Measurements from ENCODE around the gene ANKRD6. TPM values are rescaled to one million over a fixed set of nuclear protein-coding genes. Genes with fewer than 3 reads are reported as not detected.

Gene ANKRD6
- total and polyA plus RNA-seq, 2 donors: 10.6 to 12.3 TPM

GRCh38 chr6:89566008-89566800 is 133.3 kb downstream of the ANKRD6 start:
- no peaks in the 10 kb centered on the region for H3K36me3 ChIP-seq (ENCODE audit: control insufficient read depth in 2 of 2, insufficient read depth in 2 of 2, low read length in 1 of 2)

GRCh38 chr6:89566930-89567629 is 134.1 kb downstream of the ANKRD6 start:
- H3K4me3 ChIP-seq (ENCODE audit: low read length in 2 of 2): no peak overlapping the region
- 98% methylated on average over 16 of the region's 16 CpGs for WGBS
- DNase-seq (ENCODE audit: low read depth in 6 of 9, low spot score in 9 of 9): no peak
- no peaks in the 10 kb centered on the region for H3K4me1 ChIP-seq (ENCODE audit: control insufficient read depth in 2 of 2, insufficient read depth in 2 of 2, low read length in 2 of 2)
- no peak overlapping the region for H3K27ac ChIP-seq (ENCODE audit: low read depth in 1 of 2, low read length in 1 of 2)
- H3K9me3 ChIP-seq (ENCODE audit: control insufficient read depth in 2 of 2, insufficient read depth in 1 of 2, low read length in 1 of 2): no peaks in the 10 kb centered on the region
- H3K27me3 ChIP-seq (ENCODE audit: control insufficient read depth in 2 of 2, insufficient read depth in 1 of 2, low read length in 1 of 2): no peaks in the 10 kb centered on the region
- H3K36me3 ChIP-seq (ENCODE audit: control insufficient read depth in 2 of 2, insufficient read depth in 2 of 2, low read length in 1 of 2): no peaks in the 10 kb centered on the region

More at GRCh38 chr6:89566008-89566800, 133.3 kb downstream of the ANKRD6 start:
- no peak for DNase-seq (ENCODE audit: low read depth in 6 of 9, low spot score in 9 of 9)
- no peaks in the 10 kb centered on the region for H3K27me3 ChIP-seq (ENCODE audit: control insufficient read depth in 2 of 2, insufficient read depth in 1 of 2, low read length in 1 of 2)
- H3K9me3 ChIP-seq (ENCODE audit: control insufficient read depth in 2 of 2, insufficient read depth in 1 of 2, low read length in 1 of 2): no peaks in the 10 kb centered on the region
- no peak overlapping the region for H3K27ac ChIP-seq (ENCODE audit: low read depth in 1 of 2, low read length in 1 of 2)
- H3K4me1 ChIP-seq (ENCODE audit: control insufficient read depth in 2 of 2, insufficient read depth in 2 of 2, low read length in 2 of 2): no peaks in the 10 kb centered on the region
- WGBS: 96% methylated on average over 10 of the region's 10 CpGs
- no peak overlapping the region for H3K4me3 ChIP-seq (ENCODE audit: low read length in 2 of 2)

GRCh38 chr6:89567630-89568390 is 134.9 kb downstream of the ANKRD6 start:
- over 99% methylated on average over 6 of the region's 6 CpGs for WGBS
- H3K4me1 ChIP-seq (ENCODE audit: control insufficient read depth in 2 of 2, insufficient read depth in 2 of 2, low read length in 2 of 2): no peaks in the 10 kb centered on the region
- no peaks in the 10 kb centered on the region for H3K36me3 ChIP-seq (ENCODE audit: control insufficient read depth in 2 of 2, insufficient read depth in 2 of 2, low read length in 1 of 2)
- no peak overlapping the region for H3K27ac ChIP-seq (ENCODE audit: low read depth in 1 of 2, low read length in 1 of 2)
- no peaks in the 10 kb centered on the region for H3K27me3 ChIP-seq (ENCODE audit: control insufficient read depth in 2 of 2, insufficient read depth in 1 of 2, low read length in 1 of 2)
- H3K4me3 ChIP-seq (ENCODE audit: low read length in 2 of 2): no peak overlapping the region
- DNase-seq (ENCODE audit: low read depth in 6 of 9, low spot score in 9 of 9): no peak
- no peaks in the 10 kb centered on the region for H3K9me3 ChIP-seq (ENCODE audit: control insufficient read depth in 2 of 2, insufficient read depth in 1 of 2, low read length in 1 of 2)

GRCh38 chr6:89574910-89575561 is 142.1 kb downstream of the ANKRD6 start:
- H3K9me3 ChIP-seq (ENCODE audit: control insufficient read depth in 2 of 2, insufficient read depth in 1 of 2, low read length in 1 of 2): no peaks in the 10 kb centered on the region
- H3K4me1 ChIP-seq (ENCODE audit: control insufficient read depth in 2 of 2, insufficient read depth in 2 of 2, low read length in 2 of 2): no peaks in the 10 kb centered on the region
- H3K4me3 ChIP-seq (ENCODE audit: low read length in 2 of 2): no peak overlapping the region
- H3K36me3 ChIP-seq (ENCODE audit: control insufficient read depth in 2 of 2, insufficient read depth in 2 of 2, low read length in 1 of 2): no peaks in the 10 kb centered on the region
- DNase-seq (ENCODE audit: low read depth in 6 of 9, low spot score in 9 of 9): no peak
- WGBS: 96% methylated on average over 2 of the region's 2 CpGs
- H3K27me3 ChIP-seq (ENCODE audit: control insufficient read depth in 2 of 2, insufficient read depth in 1 of 2, low read length in 1 of 2): no peaks in the 10 kb centered on the region
- H3K27ac ChIP-seq (ENCODE audit: low read depth in 1 of 2, low read length in 1 of 2): no peak overlapping the region

GRCh38 chr6:89575562-89575960 is 142.6 kb downstream of the ANKRD6 start:
- Histone ChIP-seq H3K4me1 (ENCODE audit: control insufficient read depth in 2 of 2, insufficient read depth in 2 of 2, low read length in 2 of 2) (no peaks in the 10 kb centered on the region), H3K9me3 (ENCODE audit: control insufficient read depth in 2 of 2, insufficient read depth in 1 of 2, low read length in 1 of 2) (no peaks in the 10 kb centered on the region), H3K27ac (ENCODE audit: low read depth in 1 of 2, low read length in 1 of 2) (no peak overlapping the region), H3K36me3 (ENCODE audit: control insufficient read depth in 2 of 2, insufficient read depth in 2 of 2, low read length in 1 of 2) (no peaks in the 10 kb centered on the region), H3K4me3 (ENCODE audit: low read length in 2 of 2) (no peak overlapping the region), H3K27me3 (ENCODE audit: control insufficient read depth in 2 of 2, insufficient read depth in 1 of 2, low read length in 1 of 2) (no peaks in the 10 kb centered on the region)
- 97% methylated on average over 2 of the region's 2 CpGs for WGBS
- no peak for DNase-seq (ENCODE audit: low read depth in 6 of 9, low spot score in 9 of 9)

- WGBS: 91% methylated on average over 3 of the region's 3 CpGs
- no peak for DNase-seq (ENCODE audit: low read depth in 6 of 9, low spot score in 9 of 9)
Observed at GRCh38 chr6:89580997-89581666, 148.2 kb downstream of the ANKRD6 start.

GRCh38 chr6:89581689-89582088 is 148.7 kb downstream of the ANKRD6 start:
- DNase-seq (ENCODE audit: low read depth in 6 of 9, low spot score in 9 of 9): no peak
- 91% methylated on average over 4 of the region's 4 CpGs for WGBS
- no peaks in the 10 kb centered on the region for H3K9me3 ChIP-seq (ENCODE audit: control insufficient read depth in 2 of 2, insufficient read depth in 1 of 2, low read length in 1 of 2)

More at GRCh38 chr6:89580997-89581666, 148.2 kb downstream of the ANKRD6 start:
- Histone ChIP-seq H3K4me3 (ENCODE audit: low read length in 2 of 2) (no peak overlapping the region), H3K27me3 (ENCODE audit: control insufficient read depth in 2 of 2, insufficient read depth in 1 of 2, low read length in 1 of 2) (no peaks in the 10 kb centered on the region), H3K36me3 (ENCODE audit: control insufficient read depth in 2 of 2, insufficient read depth in 2 of 2, low read length in 1 of 2) (no peaks in the 10 kb centered on the region), H3K27ac (ENCODE audit: low read depth in 1 of 2, low read length in 1 of 2) (no peak overlapping the region), H3K4me1 (ENCODE audit: control insufficient read depth in 2 of 2, insufficient read depth in 2 of 2, low read length in 2 of 2) (no peaks in the 10 kb centered on the region), H3K9me3 (ENCODE audit: control insufficient read depth in 2 of 2, insufficient read depth in 1 of 2, low read length in 1 of 2) (no peaks in the 10 kb centered on the region)

GRCh38 chr6:89582669-89583325 is 149.8 kb downstream of the ANKRD6 start:
- Histone ChIP-seq H3K27me3 (ENCODE audit: control insufficient read depth in 2 of 2, insufficient read depth in 1 of 2, low read length in 1 of 2) (no peaks in the 10 kb centered on the region), H3K9me3 (ENCODE audit: control insufficient read depth in 2 of 2, insufficient read depth in 1 of 2, low read length in 1 of 2) (no peaks in the 10 kb centered on the region), H3K4me3 (ENCODE audit: low read length in 2 of 2) (no peak overlapping the region), H3K27ac (ENCODE audit: low read depth in 1 of 2, low read length in 1 of 2) (no peak overlapping the region), H3K4me1 (ENCODE audit: control insufficient read depth in 2 of 2, insufficient read depth in 2 of 2, low read length in 2 of 2) (no peaks in the 10 kb centered on the region), H3K36me3 (ENCODE audit: control insufficient read depth in 2 of 2, insufficient read depth in 2 of 2, low read length in 1 of 2) (no peaks in the 10 kb centered on the region)
- 92% methylated on average over 4 of the region's 4 CpGs for WGBS
- no peak for DNase-seq (ENCODE audit: low read depth in 6 of 9, low spot score in 9 of 9)

More at GRCh38 chr6:89581689-89582088, 148.7 kb downstream of the ANKRD6 start:
- no peaks in the 10 kb centered on the region for H3K36me3 ChIP-seq (ENCODE audit: control insufficient read depth in 2 of 2, insufficient read depth in 2 of 2, low read length in 1 of 2)
- no peak overlapping the region for H3K4me3 ChIP-seq (ENCODE audit: low read length in 2 of 2)
- no peaks in the 10 kb centered on the region for H3K27me3 ChIP-seq (ENCODE audit: control insufficient read depth in 2 of 2, insufficient read depth in 1 of 2, low read length in 1 of 2)
- no peaks in the 10 kb centered on the region for H3K4me1 ChIP-seq (ENCODE audit: control insufficient read depth in 2 of 2, insufficient read depth in 2 of 2, low read length in 2 of 2)
- no peak overlapping the region for H3K27ac ChIP-seq (ENCODE audit: low read depth in 1 of 2, low read length in 1 of 2)

All from thymus (tissue), 11 donors.